Mesothelial cell of epicardium (in vitro differentiated cells): ENCODE measurements around the gene AOC1. TPM values are rescaled to one million over a fixed set of nuclear protein-coding genes. Genes with fewer than 3 reads are reported as not detected.

Source experiments
- DNase-seq, 2 experiments: peaks; one replicate each; pipeline ENCODE4 v3.0.0; 2021; ENCODE audit warnings: low spot score in 2 of 2; ENCODE audit not compliant: unreplicated experiment in 2 of 2
- H3K27ac Mint-ChIP-seq: 2 replicates; pipeline ENCODE4 v1.8.0; 2021; ENCODE audit warnings: mixed read lengths
- H3K27me3 Mint-ChIP-seq: 2 replicates; pipeline ENCODE4 v1.8.0; 2021; ENCODE audit warnings: low read depth, mixed read lengths
- H3K36me3 Mint-ChIP-seq: 2 replicates; pipeline ENCODE4 v1.8.0; 2021; ENCODE audit warnings: mixed read lengths
- H3K4me1 Mint-ChIP-seq: 2 replicates; pipeline ENCODE4 v1.8.0; 2021; ENCODE audit warnings: mixed read lengths
- H3K4me3 Mint-ChIP-seq: 2 replicates; pipeline ENCODE4 v1.8.0; 2021; ENCODE audit warnings: mild to moderate bottlenecking, moderate library complexity, mixed read lengths
- H3K9me3 Mint-ChIP-seq: 2 replicates; pipeline ENCODE4 v1.8.0; 2021; ENCODE audit warnings: mixed read lengths
- total RNA-seq: library from RNA; stranded (reverse); gene quantifications from 3 replicates; pipeline ENCODE4 v1.2.1, GENCODE V29; 2021
- TF ChIP-seq, protein P1 (sequence below): fragments of 200-600 bp; sonication (generic); IDR thresholded peaks from one replicate; pipeline ENCODE4 v1.5.0; 2021; ENCODE audit warnings: antibody characterized with exemption; ENCODE audit not compliant: unreplicated experiment

AOC1 gene
- total RNA-seq, 1 donor from 2014 or later: not detected

DNA sequence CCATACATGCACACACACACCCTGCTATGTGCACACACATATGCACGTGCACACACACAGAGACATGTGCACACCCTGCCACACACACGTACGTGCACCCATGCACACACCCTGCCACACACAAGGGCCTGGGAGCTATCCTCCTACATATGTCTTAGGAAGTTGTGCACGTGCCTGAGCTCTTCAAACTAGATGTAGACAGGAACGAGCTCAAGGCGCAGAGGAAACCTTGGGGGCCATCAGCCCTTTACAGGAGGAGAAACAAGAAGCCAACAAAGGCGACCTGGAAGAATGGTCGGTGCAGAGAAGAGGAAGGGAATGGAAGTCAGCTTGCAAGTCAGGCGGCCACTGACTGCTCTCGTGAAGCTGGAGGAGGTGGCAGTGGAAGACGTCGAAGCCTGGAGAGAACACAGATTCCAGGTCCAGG, 58.7 kb downstream of the AOC1 start:
- H3K27me3 Mint-ChIP-seq: peaks cover 75% of the 10 kb centered on the region
- DNase-seq: no peak

More for the DNA sequence above, 58.7 kb downstream of the AOC1 start:
- Mint-ChIP-seq H3K27ac (no peak overlapping the region), H3K4me3 (no peak overlapping the region), H3K9me3 (no peaks in the 10 kb centered on the region), H3K36me3 (no peaks in the 10 kb centered on the region), H3K4me1 (no peaks in the 10 kb centered on the region)
- TF ChIP-seq, protein P1, sequence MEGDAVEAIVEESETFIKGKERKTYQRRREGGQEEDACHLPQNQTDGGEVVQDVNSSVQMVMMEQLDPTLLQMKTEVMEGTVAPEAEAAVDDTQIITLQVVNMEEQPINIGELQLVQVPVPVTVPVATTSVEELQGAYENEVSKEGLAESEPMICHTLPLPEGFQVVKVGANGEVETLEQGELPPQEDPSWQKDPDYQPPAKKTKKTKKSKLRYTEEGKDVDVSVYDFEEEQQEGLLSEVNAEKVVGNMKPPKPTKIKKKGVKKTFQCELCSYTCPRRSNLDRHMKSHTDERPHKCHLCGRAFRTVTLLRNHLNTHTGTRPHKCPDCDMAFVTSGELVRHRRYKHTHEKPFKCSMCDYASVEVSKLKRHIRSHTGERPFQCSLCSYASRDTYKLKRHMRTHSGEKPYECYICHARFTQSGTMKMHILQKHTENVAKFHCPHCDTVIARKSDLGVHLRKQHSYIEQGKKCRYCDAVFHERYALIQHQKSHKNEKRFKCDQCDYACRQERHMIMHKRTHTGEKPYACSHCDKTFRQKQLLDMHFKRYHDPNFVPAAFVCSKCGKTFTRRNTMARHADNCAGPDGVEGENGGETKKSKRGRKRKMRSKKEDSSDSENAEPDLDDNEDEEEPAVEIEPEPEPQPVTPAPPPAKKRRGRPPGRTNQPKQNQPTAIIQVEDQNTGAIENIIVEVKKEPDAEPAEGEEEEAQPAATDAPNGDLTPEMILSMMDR: no peak

Other genes with a start within 250 kb of the AOC1 start
- gene GIMAP6, start 220.1 kb upstream of the AOC1 start, total RNA-seq: not detected in 3 replicates
- not detected in 3 replicates for gene GIMAP2, start 166.8 kb upstream of the AOC1 start, total RNA-seq
- gene GIMAP1, start 135.9 kb upstream of the AOC1 start, total RNA-seq: not detected in 3 replicates
- not detected in 3 replicates for gene GIMAP5, start 115.1 kb upstream of the AOC1 start, total RNA-seq
- 1.9 to 2.8 TPM (median 2.3 TPM) in 3 replicates for gene TMEM176B, start 52.2 kb upstream of the AOC1 start, total RNA-seq
- gene TMEM176A, start 51.7 kb upstream of the AOC1 start, total RNA-seq: 2.5 to 3.6 TPM (median 3.1 TPM) in 3 replicates
- 11.2 to 12.3 TPM (median 11.7 TPM) in 3 replicates for gene KCNH2, start 125.8 kb downstream of the AOC1 start, total RNA-seq
- 6.0 to 7.8 TPM (median 6.6 TPM) in 3 replicates for gene NOS3, start 138.5 kb downstream of the AOC1 start, total RNA-seq
- 10.6 to 14.0 TPM (median 11.8 TPM) in 3 replicates for gene ATG9B, start 172.0 kb downstream of the AOC1 start, total RNA-seq
- gene ABCB8, start 175.9 kb downstream of the AOC1 start, total RNA-seq: 39.8 to 48.0 TPM (median 40.7 TPM) in 3 replicates
- 6.1 to 7.9 TPM (median 7.2 TPM) in 3 replicates for gene ASIC3, start 196.0 kb downstream of the AOC1 start, total RNA-seq
- gene CDK5, start 205.4 kb downstream of the AOC1 start, total RNA-seq: 17.0 to 17.5 TPM (median 17.4 TPM) in 3 replicates
- 236 to 249 TPM (median 243 TPM) in 3 replicates for gene SLC4A2, start 207.1 kb downstream of the AOC1 start, total RNA-seq
- 86.8 to 97.6 TPM (median 92.5 TPM) in 3 replicates for gene FASTK, start 228.3 kb downstream of the AOC1 start, total RNA-seq
- 34.7 to 38.4 TPM (median 36.5 TPM) in 3 replicates for gene TMUB1, start 231.0 kb downstream of the AOC1 start, total RNA-seq
- 134 to 146 TPM (median 141 TPM) in 3 replicates for gene AGAP3, start 234.0 kb downstream of the AOC1 start, total RNA-seq